ENCODE data around the gene NBAS. TPM values are rescaled to one million over a fixed set of nuclear protein-coding genes. Genes with fewer than 3 reads are reported as not detected.
"Not testable (repeated sequence)": the region's sequence is repeated elsewhere in the genome, so short reads cannot be mapped to it uniquely, and the experiment has no call there.

Gene NBAS
- total RNA-seq, 1 donor from 2014 or later, result 94.8 TPM

DNA sequence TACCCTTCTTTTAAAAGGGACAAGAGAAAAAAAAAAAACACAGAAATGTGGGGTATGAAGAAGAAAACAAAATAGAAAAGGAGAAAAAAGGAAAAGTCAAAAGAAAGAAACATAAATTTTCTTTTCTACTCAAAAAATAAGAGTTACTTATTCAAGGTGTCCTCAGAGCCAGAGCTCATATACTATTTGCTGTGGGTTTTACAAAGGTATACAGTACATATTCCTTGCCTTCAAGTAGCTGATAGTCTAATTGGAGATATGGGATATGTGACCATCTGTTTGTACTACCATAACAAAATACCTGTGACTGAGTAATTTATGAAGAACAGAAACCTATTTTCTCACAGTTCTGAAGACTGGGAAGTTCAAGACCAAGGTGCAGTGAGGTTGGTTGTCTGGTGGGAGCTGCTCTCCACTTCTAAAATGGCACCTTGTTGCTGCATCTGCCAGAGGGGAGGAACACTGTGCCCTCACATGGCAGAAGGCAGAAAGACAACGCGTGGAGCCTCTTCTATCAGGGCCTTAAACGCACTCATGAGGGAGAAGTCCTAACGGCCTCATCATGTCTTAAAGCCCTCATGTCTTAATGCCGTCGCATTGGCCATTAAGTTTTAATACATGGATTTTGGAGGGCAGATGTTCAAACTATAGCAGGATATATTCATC, 33.9 kb downstream of the NBAS start:
- peak in 1 of 2 donors; percentile 2 for DNase-seq (ENCODE audit: low read depth in 2 of 2)

- DNase-seq (ENCODE audit: low read depth in 2 of 2), result peak; percentile 17 to 39
These were observed 39.4 kb downstream of the NBAS start for GRCh38 chr2:15521641-15522181.

DNA sequence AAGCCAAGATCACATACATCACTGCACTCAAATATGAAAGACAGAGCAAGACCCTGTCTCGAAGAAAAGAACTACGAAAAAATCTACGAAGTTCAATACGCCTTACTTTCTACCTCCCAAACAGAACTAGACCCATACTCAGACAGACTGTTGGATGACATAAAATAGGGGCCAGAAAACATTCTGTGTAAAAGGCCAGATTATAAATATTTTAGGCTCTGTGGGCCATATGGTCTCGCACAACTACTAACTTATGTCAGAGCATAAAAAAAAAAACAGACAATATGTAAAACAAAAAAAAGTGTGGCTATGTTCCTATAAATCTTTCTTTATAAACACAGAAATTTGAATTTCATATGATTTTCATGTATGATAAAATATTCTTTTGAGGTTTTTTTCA, 40.8 kb downstream of the NBAS start:
- no peak for DNase-seq (ENCODE audit: low read depth in 2 of 2)

GRCh38 chr2:15518759-15519158, 42.4 kb downstream of the NBAS start:
- not testable (repeated sequence) for DNase-seq (ENCODE audit: low read depth in 2 of 2)

GRCh38 chr2:15517793-15518192, 43.3 kb downstream of the NBAS start:
- no peak for DNase-seq (ENCODE audit: low read depth in 2 of 2)

DNA sequence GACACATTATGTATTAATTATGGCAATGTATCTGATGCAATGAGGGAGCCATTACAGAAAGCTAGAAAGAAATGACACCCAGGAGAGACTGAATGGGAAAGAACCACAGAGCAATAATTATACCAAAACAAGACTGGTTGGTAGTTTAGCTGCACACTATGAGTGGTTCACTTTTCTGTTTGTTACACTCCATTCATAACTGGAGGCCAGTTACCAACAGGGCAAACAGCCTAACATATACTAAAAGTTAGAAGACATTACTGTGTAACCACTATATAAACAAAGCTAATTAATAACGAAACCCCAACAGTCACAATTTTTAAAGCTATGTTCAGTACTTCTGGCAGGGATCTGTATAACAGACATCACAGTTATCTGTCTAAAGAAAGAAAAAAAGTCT, 49.4 kb downstream of the NBAS start:
- DNase-seq (ENCODE audit: low read depth in 2 of 2), result no peak

DNA sequence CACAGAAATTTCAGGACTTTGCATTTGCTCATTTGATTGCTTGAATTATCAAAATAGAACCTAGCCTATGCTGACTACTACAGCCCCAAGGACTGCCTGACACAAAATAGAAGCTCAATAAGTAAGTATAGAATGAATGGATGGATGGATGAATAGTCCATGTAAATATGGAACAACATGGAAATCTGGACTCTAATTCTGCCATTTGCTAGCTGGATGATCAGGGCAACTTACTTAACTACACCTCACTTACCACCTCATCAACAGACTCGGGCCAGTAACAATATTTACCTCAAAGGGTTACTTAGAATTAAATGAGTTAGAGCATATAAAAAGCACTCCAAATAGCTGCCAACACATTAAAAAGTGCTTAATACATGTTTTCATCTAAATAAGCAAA, 50.6 kb downstream of the NBAS start:
- no peak for DNase-seq (ENCODE audit: low read depth in 2 of 2)

DNA sequence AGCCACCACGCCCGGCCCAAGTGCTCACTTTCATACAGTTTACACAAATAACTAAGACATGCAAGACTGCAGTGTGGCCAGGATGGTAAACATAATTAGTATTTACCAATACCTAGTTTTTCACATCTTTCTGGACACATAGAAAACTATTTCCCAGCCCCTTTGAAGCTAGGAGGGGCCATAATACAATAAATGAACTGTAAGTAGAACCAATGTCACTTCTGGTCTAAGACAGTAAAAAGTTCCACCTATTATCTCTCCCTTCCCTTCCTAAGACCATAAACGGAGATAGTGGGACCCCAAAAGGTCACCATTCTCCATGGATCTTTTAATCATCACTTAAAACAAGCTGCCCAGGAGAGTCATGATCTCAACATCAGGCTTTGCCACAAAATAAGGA, 51.0 kb downstream of the NBAS start:
- no peak for DNase-seq (ENCODE audit: low read depth in 2 of 2)

- no peak for DNase-seq (ENCODE audit: low read depth in 2 of 2)
These were observed 53.4 kb downstream of the NBAS start for GRCh38 chr2:15507697-15508096.

DNA sequence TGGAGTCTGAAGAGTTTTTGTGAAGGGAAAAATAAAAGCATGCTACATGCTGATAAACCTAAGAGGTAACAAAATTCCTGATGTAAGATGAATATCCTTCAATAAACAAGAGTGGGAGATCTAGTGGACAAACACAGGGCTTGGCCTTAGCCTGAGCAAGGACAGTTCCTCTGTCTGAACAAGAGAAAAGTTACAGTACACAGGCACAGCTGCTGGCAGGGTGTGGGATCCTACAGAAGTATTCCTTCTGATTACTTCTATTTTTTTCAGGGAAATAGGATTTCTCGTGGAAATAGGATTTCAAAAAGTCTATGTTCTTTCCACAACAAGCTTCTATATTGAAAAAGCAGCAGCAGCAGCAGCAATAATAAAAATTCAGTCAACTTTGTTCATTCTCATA, 54.1 kb downstream of the NBAS start:
- DNase-seq (ENCODE audit: low read depth in 2 of 2), result no peak

- DNase-seq (ENCODE audit: low read depth in 2 of 2), result no peak
These were observed 54.8 kb downstream of the NBAS start for GRCh38 chr2:15506229-15506819.

DNA sequence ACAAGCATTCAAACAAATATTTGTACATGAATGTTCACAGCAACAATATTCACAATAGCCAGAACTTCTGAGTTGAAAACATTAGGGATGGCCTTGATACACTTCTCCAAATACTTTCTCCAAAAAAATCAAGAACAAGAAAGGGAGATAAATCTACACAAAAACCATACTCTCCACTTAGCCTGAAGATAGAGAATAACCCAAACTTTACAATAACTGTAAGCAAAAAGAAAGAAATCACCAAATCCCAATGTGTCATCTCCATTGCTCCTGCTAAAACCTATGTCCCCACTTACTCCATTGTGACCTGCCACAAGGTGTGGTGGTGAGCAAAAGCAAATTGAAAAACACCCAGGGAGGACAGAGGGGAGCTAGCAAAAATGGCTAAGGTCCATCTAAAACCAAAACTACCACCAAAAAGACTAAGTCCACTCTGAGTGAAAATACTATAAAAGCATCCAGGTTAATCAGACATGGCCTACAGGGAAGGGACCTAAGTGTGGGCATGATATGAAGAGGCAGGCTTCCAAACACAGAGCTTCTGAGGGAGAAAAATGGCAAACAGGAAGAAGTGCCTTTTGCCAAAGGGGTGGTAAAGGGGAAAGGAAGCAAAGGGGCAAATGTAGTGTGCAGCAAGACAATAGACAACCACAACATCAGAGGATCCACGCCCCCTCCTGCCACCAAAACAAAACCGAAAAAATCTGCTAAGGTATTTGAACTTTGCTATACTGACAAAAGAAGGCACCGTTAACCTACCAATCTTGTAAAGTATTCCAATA, 56.1 kb downstream of the NBAS start:
- DNase-seq (ENCODE audit: low read depth in 2 of 2), result peak; percentile 3 to 39

- not testable (repeated sequence) for DNase-seq (ENCODE audit: low read depth in 2 of 2)
These were observed 61.9 kb downstream of the NBAS start for GRCh38 chr2:15499251-15499650.

DNA sequence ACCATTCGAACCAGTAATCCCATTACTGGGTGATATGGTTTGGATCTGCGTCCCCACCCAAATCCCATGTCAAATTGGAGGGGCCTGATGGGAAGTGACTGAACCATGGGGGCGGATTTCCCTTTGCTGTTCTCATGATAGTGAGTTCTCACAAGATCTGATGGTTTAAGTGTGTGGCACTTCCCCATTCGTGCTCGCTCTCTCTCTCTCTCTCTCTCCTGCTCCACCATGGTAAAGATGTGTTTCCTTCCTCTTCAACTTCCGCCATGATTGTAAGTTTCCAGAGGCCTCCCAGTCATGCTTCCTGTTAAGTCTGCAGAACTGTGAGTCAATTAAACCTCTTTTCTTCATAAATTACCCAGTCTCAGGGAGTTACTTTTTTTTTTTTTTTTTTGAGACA, 62.6 kb downstream of the NBAS start:
- DNase-seq (ENCODE audit: low read depth in 2 of 2), result no peak

GRCh38 chr2:15494877-15495276, 66.3 kb downstream of the NBAS start:
- no peak for DNase-seq (ENCODE audit: low read depth in 2 of 2)

- DNase-seq (ENCODE audit: low read depth in 2 of 2), result peak in 1 of 2 donors; percentile 65
These were observed 68.3 kb downstream of the NBAS start for GRCh38 chr2:15492773-15493325.

DNA sequence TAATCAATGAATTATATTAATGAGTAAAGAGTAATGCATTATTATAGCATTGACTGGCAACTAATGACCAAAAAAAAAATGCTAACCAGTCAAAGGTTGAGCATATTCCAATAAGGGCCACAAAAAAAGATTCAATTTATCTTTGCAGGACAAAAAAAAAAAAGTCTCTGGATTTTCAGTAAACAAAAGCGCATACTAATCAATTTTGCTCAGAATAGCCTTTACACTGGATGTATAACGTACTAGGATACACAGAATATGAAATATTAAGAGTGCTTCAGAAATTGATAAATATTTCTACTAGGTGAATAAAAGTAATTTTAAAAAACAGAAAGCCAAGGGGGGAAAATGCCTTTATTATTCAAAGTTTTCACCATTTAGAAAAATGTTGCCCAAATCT, 74.4 kb downstream of the NBAS start:
- DNase-seq (ENCODE audit: low read depth in 2 of 2), result no peak

DNA sequence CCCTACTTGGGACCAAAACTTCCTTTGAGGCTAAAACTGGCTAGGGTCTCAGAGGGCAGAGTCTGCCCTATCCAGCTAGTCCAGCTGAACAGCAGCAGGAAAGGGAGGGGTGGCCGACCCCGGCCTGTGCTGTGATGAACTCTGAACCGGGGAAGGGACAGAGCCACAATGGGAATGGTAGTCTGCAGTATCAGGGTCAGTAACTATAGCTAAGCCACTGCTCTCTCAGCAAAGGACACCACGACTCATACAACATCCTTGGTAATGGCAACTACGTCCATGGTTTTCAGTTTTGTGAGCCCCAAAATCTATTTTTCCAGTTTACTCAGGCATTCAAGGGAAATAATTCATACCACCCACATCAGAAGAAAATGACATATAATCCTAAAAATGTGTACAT, 75.2 kb downstream of the NBAS start:
- DNase-seq (ENCODE audit: low read depth in 2 of 2), result no peak

GRCh38 chr2:15481000-15481399, 80.1 kb downstream of the NBAS start:
- DNase-seq (ENCODE audit: low read depth in 2 of 2), result no peak

GRCh38 chr2:15480552-15480951, 80.6 kb downstream of the NBAS start:
- DNase-seq (ENCODE audit: low read depth in 2 of 2), result no peak

- no peak for DNase-seq (ENCODE audit: low read depth in 2 of 2)
These were observed 88.3 kb downstream of the NBAS start for GRCh38 chr2:15472876-15473275.

DNA sequence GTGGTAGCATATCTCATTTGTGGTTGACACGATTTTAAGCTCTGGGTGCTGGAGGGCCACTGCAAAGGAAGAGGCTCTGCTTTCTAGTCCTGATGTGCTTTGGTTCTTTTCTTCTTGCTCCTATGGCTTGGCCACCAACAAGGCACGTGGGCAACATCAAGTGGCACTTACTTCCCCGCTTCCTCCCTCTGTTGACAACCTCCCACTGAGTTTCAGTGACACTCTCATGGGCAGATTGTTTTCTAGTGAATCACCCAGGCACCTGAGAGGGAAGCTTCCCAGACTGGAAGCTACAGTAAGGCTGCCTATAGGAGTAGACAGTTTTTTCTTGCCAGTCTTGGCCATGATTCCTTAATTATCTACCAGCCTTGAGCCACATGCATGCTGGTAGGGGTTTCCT, 89.0 kb downstream of the NBAS start:
- DNase-seq (ENCODE audit: low read depth in 2 of 2), result no peak

Data from lung microvascular endothelial cell (primary cell).